Transverse colon (tissue), 4 donors: Measurements from ENCODE around the gene PEAR1.

Experiments
- POLR2A ChIP-seq: fragments of 450-650 bp; IDR thresholded peaks from one replicate; pipeline ENCODE4 v1.6.1; 2016; ENCODE audit warnings: antibody characterized with exemption, mild to moderate bottlenecking, moderate library complexity
- POLR2AphosphoS5 ChIP-seq, 3 donors: sonication (generic); formaldehyde crosslinking; IDR thresholded peaks; one replicate each; pipeline ENCODE4 v1.6.1; 2016; ENCODE audit warnings: antibody characterized with exemption in 3 of 3
- TF ChIP-seq, protein P1 (sequence below), 5 experiments: fragments of 200-600 bp in 3 of 5; fragments of 450-650 bp in 2 of 5; sonication (generic) in 3 of 5; IDR thresholded peaks; 1 replicate in 2 of 5; 2 replicates in 3 of 5; pipeline ENCODE4 v1.5.1; 2016 to 2017; ENCODE audit warnings: antibody characterized with exemption in 5 of 5, inconsistent platforms in 3 of 5, mild to moderate bottlenecking in 2 of 5, moderate library complexity in 1 of 5

DNA sequence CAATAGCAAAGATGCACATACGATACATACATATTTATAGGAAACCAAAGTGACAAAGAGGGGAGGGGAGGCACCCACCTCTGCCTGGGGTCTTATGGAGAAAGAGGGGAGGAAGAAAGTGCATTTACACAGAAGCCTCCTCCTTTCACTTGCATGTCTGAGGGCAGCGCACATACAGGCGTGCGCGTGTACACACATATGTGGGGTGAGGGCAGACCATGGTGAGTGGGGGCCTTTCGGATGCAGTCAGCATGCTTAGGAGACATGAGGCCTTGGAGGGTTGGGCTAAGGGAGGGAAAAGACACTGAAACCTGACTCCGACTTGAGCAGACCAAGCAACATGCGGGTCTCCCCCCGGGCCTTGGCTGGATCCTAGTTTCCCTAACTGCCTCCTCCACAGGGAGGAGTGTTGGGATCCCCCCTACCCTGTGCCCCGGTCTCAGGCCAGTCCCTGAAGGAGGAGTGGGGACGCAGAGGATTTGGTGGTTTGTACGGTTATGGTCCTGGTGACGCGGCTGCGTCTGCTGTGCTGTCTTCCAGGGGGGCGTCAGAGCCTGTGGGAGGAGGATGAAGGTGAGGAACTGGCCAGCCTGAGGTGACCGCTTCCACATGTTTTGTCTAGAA is 42.1 kb downstream of the PEAR1 start:
- TF ChIP-seq, protein P1, sequence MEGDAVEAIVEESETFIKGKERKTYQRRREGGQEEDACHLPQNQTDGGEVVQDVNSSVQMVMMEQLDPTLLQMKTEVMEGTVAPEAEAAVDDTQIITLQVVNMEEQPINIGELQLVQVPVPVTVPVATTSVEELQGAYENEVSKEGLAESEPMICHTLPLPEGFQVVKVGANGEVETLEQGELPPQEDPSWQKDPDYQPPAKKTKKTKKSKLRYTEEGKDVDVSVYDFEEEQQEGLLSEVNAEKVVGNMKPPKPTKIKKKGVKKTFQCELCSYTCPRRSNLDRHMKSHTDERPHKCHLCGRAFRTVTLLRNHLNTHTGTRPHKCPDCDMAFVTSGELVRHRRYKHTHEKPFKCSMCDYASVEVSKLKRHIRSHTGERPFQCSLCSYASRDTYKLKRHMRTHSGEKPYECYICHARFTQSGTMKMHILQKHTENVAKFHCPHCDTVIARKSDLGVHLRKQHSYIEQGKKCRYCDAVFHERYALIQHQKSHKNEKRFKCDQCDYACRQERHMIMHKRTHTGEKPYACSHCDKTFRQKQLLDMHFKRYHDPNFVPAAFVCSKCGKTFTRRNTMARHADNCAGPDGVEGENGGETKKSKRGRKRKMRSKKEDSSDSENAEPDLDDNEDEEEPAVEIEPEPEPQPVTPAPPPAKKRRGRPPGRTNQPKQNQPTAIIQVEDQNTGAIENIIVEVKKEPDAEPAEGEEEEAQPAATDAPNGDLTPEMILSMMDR (IDR thresholded peaks at IDR 0.05) = no peak
- TF ChIP-seq POLR2A (no peak), POLR2AphosphoS5 (IDR thresholded peaks at IDR 0.05) (no peak)
